GM18873 (cell line): ENCODE results near the gene LIX1.
"Not testable (repeated sequence)": the region's sequence is repeated elsewhere in the genome, so short reads cannot be mapped to it uniquely, and the experiment has no call there.

Source experiments
- ATAC-seq: cut with Tn5 transposase; IDR thresholded peaks from one replicate; pipeline ENCODE4 v1.9.1; 2021; ENCODE audit warnings: mild to moderate bottlenecking, moderate library complexity, moderate number of reproducible peaks; ENCODE audit not compliant: unreplicated experiment, low FRiP score

Gene LIX1

DNA sequence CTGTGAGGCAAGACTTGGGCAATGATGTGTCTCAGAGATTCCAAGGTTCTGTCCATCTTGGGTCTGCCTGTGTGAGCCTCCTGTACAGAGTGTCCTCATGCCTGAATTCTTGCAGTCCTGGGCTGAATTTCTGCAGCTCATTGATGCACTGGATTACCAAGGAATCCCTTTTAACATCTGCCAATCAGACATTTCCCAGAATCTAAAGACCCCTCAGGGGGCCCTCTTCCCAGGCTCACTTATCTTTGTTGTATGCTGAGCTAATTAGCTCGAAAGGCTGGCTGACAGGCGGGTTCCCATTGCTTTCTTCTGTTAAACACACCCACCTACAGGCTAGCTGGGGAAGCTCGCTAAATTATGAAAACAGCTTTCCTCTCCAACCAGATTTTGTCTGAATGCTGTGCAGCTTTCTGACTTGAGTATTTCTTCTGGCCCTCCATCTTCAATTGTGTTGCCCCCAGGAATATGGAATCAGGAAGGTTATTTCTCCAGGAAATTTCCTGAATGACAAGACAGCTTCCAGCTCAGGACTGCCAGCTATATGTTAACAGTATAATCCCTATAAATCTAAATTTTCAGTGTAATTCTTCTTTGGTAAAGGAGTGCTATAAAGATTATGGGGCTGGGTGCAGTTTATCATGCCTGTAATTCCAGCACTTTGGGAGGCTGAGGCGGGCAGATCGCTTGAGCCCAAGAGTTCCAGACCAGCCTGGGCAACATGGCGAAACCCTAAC, at the start of gene LIX1:
Gene LIX1, minus strand, starts transcription at position 91 of the 734 bp plus-strand sequence. Its CDS starts 35 bp downstream, at position 56.
- peak; percentile 72 for ATAC-seq

DNA sequence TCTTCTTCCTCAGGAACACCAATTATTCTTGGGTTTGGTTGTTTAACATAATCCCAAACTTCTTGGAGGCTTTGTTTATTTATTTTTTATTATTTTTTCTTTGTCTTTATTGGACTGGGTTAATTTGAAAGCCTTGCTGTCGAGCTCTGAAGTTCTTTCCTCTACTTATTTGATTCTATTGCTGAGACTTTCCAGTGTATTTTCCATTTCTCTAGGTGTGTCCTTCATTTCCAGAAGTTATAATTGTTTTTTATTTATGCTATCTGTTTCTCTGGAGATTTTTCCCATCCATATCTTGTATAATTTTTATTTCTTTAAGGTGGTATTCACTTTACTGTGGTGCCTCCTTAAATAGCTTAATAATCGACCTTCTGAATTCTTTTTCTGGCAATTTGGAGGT, 49.5 kb upstream of the LIX1 start:
- no peak for ATAC-seq

DNA sequence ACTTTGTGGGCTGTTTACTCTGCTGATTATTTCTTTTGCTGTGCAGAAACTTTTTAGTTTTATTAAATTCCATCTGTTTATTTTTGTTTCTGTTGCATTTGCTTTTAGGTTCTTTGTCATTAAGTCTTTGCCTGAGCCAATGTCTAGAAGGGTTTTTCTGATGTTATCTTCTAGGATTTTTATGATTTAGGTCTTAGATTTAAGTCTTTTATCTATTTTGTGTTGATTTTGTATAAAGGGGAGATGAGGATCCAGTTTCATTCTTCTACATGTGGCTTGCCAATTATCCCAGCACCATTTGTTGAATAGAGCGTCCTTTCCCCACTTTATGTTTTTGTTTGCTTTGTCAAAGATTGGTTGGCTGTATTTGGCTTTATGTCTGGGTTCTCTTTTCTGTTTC, 47.1 kb upstream of the LIX1 start:
- not testable (repeated sequence) for ATAC-seq

DNA sequence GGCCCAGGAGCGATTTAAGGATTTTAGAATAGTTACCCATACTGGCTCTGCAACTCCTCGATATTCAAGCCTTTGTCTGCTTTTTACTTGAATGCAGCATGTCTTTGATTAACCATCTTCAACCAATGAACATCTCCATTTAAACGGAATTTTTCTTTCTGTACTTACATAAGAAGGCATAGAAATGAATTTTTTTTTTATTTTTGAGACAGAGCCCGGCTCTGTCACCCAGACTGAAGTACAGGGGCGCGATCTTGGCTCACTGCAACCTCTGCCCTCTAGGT, 41.5 kb upstream of the LIX1 start:
- no peak for ATAC-seq

DNA sequence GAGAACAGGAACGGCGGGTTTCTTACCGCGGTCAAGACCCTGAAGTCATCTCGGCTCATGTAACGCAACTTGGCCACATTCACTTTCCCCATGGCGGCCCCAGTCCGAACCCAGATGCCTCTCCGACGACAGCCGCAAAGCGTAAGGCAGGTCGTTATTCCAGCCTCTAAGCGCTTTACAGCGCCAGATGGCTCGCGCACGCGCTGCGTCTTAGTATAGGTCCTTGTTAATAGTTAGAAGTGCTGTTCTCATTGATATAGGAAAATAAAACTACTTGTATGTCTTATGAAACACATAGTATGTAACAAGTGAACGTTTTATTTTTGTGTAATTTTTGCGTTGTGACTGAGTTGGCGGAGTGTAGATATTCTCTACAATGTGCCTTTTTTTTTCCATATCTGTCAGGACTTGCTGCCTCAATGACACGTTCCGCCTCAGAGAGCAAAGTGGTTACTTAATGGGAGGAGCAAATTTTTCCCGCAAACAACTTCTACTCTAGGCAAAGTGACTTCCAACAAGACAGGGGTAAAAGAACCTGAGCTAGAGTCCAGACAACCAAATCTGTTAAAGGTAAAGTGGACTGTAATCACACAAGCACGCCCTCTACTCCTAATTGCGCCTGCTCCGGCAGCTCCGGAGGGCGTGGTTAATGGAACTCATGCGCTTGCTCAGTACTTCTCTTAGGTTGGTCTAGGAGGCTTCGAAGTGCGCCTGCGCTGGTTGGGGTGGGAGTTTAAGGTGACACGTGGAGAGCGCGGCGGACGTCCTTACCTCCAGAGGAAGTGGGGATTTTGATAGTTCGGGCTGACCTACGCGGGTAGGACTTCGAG, 40.9 kb upstream of the LIX1 start, which contains the start of gene RIOK2:
Gene RIOK2, minus strand, starts transcription at position 148 of the 830 bp plus-strand sequence. Its CDS starts 56 bp downstream, at position 92.
- ATAC-seq = peak; percentile 92

DNA sequence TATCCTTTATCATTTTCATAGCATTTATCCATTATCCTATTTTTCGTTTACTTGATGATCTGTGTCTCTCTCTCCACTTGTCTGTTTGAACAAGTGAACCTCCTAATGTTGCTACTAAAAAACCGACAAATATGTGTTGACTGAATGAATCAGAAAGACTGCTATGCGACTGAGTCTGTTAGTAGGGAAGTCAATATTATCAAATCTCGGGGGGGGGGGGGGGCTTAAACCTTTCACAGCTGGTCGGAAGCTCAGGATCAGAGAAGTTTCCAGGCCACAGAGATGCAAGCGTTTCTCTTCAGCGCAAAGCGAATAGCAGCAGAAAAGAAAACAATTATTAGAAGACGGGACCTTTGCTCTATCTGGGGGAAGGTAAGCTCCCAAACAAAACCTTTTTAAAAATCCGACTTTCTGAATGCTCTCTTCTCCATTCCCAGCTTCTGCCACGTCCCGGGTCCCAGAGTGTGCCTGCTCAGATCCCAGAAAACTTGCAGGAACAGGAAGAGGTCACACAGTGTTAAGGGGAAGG, 40.2 kb upstream of the LIX1 start:
- no peak for ATAC-seq

DNA sequence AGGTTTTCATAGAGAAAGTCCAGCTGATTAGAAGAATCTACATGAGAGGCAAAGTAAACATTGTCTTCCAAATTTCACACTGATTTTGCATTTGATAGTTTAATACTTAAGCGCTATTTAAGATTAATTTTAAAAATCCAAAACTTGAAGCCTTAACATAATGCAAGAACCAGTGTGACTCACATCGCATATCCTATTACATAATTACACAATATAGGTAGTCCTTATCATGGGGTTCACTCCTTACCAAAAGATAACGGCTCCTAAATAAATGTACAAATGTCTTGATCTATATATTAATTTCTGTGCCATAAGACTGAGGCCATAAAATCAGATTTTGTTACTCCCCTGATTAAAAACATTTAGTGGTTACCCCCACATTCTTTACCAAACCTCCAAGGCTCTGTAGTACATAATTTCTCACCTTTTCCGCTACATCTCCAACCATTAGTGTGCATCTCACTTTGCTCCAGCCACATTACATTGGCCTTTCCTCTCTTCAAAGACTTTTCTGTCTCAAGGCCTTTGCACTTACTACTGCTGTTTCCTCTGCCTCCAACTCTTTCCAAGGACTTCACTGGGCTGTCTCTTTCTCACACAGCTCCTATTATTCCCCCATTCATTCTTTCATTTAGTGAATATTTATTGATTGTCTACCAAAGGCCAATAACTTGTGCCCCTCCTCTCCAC, 39.6 kb upstream of the LIX1 start:
- no peak for ATAC-seq

DNA sequence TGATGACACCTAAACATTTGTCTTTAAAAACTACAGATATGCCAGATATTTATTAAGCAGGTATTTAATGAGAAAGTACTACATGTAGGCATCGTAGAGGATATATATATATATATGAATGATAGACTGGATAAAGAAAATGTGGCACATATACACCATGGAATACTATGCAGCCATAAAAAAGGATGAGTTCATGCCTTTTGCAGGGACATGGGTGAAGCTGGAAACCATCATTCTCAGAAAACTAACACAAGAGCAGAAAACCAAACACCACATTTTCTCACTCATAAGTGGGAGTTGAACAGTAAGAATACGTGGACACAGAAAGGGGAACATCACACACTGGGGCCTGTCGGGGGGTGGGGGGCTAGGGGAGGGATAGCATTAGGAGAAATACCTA, 37.0 kb upstream of the LIX1 start:
- ATAC-seq = not testable (repeated sequence)

DNA sequence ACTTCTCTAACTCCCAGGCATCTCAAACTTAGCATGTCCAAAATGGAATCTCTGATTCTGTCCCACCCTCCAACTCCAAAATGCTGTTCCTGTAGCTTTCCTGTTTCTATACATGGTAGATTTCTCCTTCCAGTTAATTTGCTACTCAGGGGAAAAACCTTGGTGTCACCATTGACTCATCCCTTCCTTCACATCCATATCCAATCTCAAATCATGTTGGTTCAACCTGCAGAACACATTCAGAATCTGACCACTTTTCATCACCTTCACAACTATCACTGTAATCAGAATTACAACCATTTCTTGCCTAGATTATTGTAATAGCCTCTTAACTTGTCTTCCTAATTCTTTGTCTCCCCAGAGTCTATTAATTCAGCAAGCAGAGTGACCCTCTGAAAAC, 29.8 kb upstream of the LIX1 start:
- ATAC-seq = no peak

DNA sequence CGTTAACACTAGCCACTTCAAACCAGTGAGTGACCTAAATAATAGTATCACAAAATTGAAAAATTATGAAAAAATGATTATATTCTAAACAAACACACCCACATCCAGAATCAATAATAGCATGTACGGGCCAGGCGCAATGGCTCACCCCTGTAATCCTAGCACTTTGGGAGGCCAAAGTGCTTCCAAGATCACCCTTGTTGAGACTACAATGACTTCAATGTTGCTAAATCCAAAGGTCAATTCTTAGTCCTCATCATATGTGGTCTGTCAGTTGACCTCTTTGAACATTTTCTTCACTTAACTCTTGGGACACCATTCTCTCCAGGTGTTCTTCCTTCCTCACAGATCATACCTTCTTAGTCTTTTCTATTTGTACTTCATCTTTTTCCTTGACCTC, 29.3 kb upstream of the LIX1 start:
- no peak for ATAC-seq

DNA sequence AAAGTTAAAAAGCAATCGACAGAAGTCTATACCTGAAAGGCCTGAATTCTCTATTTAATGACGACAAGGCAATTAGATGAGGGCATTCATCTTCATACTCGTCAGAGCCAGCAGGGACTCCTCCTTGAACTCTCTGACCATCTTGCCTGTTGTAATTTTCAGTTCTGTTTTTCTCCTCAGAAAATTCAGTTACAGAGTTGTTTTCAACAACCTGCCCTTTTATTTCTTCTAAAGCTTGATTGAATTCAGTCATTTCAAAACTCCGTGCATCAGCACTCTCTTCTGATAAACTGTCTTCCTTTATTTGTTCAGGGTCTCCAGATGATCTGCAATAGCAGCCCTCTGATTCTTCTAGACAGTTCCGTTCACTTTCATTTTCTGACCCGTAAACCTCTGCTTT, 25.0 kb upstream of the LIX1 start:
- peak; percentile 46 for ATAC-seq

DNA sequence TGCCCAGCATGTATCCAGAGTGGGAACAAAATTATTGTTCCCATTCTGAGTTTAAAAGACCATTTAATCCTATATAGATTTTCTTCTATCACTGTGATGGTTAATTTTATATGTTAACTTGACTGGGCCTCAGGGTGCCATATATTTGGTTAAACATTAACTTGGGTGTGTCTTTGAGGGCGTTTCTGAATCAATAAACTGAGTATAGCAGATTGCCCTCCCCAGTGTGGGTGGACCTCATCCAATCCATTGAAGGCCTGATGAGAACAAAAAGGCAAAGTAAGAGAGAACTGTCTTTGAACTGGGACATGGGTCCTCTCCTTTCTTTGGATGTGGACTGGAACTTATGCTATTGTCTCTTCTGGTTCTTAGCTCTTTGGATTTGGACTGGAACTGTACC, 23.3 kb upstream of the LIX1 start:
- no peak for ATAC-seq

DNA sequence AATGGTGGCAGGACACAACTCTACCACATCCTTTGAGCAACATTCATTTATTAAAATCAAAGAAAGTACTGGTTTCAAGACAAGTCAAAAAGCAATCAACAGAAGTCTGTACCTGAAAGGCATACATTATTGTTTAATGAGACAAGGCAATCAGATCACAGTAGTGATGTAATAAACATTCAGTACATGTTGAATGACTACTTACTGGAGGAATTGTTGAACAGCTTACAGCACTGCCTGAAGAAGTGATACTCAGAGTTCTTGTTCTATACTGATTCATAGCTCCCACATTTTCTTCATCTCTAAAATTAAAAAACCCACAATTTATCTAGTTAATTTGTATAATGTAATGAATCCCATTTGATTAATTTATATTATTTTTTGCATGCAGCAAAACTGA, 22.4 kb upstream of the LIX1 start:
- no peak for ATAC-seq

DNA sequence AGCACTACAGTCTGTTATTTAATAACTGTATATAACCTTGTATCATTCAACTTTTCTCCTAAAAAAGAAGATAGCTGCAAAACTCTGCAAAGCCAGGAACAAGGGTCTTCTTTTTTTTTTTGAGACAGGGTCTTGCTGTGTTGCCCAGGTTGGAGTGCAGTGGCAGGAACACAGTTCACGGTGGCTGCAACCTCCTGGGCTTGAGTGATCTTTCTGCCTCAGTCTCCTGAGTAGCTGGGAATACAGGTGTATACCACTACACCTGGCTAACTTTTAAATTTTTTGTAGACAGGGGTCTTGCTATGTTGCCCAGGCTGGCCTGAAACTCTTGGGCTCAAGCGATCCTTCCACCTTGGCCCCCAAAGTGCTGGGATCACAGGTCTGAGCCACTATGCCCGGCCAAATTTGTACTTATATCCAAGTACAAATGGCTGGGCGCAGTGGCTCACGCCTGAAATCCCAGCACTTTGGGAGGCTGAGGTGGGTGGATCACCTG, 21.4 kb upstream of the LIX1 start:
- no peak for ATAC-seq

DNA sequence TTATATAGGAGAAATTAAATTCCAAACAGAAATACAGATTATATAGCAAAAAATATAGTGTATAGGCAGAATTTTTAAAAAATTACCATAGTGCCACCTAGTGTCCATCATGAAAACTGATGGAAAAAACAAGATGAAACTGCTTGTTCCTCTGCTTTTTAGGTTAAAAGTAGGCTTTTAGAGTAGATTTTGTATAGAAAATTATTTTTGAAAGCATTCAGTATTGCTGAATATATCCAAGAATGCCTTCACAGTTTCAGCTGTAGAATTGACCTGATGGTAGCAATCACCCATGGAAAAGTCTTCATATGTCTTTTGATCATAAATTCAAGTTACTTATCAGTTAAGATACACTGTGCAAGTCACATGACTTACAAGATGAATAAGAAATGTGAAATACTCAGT, 21.0 kb upstream of the LIX1 start:
- no peak for ATAC-seq

DNA sequence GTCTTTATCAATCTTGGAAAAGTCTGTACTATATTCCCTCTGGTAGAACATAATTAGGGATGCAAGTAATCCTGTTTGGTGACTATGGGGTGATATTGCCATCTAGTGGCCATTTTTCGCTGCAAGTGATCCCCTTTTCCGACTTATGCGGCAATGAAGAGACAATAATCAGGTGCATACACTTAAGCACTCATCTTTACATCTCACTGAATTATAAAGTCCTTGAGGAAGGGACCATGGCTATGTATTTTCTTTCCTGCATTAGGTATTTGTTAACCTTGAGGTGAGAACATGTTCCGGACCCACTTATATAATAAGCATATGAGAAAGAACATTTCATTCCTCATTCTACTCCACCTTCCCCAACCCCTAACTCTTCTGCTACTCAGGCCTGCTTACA, 19.6 kb upstream of the LIX1 start:
- ATAC-seq = no peak

DNA sequence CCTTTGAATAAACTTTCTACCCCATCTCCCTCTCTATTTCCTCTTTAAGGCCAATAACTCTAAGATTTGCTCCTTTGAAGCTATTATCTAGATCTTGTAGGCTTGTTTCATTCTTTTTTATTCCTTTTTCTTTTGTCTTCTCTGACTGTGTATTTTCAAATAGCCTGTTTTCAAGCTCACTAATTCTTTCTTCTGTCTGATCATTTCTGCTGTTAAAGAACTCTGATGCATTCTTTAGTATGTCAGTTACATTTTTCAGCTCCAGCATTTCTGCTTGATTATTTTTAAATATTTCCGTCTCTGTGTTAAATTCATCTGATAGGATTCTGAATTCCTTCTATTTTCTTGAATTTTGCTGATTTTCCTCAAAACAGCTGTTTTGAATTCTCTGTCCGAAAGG, 15.3 kb upstream of the LIX1 start:
- no peak for ATAC-seq

DNA sequence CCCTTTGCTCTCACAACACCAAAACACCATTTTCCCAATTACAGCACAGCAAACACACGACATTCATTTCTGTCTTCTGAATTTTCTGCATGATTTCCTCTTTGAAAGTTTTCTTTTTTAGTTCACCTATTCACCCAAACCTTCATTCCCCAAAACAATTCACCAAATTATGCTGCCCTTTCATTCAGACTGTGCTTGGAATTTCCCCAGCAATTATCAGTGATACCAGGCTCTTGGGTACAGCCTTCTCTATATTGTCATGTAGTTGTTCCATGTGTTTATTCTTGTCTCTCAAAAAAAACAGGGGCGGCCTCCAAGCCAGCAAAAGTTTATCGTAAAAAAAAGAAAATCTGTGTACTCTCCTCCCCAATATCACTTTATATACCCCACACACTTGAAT, 9.0 kb upstream of the LIX1 start:
- no peak for ATAC-seq

DNA sequence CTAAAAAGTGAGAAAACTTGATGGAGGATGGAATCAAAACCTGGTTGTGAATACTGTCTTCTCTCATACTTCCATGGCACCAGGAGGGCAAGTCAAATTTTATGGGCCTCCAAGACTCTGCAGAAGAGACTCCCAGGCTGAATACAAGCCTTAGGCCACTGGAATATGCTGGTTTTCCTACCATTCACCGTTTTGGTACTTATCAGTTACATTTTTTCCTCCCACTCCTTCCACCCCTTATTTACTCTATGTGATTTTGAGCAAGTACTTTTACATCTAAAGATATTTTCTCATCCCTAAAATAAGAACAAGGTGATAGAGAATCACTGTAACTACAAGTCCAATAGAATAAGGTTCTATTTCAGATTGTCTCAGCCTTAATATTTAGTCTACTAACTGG, 8.0 kb upstream of the LIX1 start:
- ATAC-seq = no peak

DNA sequence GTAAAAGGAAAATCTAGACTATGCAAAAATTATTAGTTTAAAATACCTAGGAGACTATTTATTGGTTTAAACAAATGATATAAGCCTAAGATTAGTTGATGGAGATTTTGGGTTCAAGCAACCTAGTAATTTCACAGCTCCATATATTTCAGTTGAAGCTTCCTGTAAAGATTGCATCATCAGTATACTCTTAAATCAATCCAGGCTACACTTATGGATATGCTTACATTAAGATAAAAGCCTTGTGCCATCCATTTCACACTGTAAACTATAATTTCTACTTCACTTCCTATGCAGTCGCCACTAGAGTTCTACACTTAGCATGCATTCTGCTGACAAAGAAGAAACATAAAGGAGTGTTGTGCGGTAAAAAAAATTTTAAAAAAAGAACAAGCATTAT, 7.3 kb upstream of the LIX1 start:
- ATAC-seq = no peak

DNA sequence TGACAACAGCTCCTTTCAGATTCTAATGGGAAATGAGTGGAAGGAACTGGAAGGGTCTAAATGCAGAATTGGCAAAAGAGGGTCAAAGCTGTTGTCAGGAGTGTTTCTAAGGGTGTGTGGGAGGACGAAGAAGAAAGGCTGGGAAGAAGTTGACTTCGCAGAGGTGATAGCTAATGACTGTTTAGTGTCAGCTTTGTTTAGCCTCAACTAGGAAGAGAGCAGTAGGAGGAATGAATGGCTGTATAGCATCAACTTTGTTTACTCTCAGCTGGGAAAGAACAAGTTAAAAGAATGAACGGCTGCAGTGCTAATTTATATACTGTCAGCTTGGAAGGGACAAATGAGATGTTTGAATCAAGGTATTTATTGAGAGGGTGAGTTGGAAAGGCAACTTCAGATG, 5.9 kb upstream of the LIX1 start:
- ATAC-seq = no peak
